H9 (cell line): ENCODE data around the gene PTDSS2. TPM values are rescaled to one million over a fixed set of nuclear protein-coding genes. Genes with fewer than 3 reads are reported as not detected.

Source experiments
- DNase-seq: peaks from one replicate; pipeline ENCODE4 v3.0.0-alpha.2; 2017
- H2AFZ ChIP-seq: one replicate; pipeline ENCODE4 v1.6.1; 2013; ENCODE audit warnings: mild to moderate bottlenecking, low read length, control low read depth, moderate library complexity
- H2AK5ac ChIP-seq: 2 replicates; pipeline ENCODE4 v1.6.1; 2013; ENCODE audit warnings: low read length, control low read depth, mixed read lengths; ENCODE audit not compliant: insufficient read length
- H2BK120ac ChIP-seq: one replicate; pipeline ENCODE4 v1.6.1; 2013; ENCODE audit warnings: low read depth, mild to moderate bottlenecking, low read length, control low read depth, inconsistent platforms; ENCODE audit not compliant: poor library complexity, severe bottlenecking
- H2BK12ac ChIP-seq: 2 replicates; pipeline ENCODE4 v1.6.1; 2013; ENCODE audit warnings: low read length, control low read depth, mixed read lengths, low read depth; ENCODE audit not compliant: insufficient read length
- H2BK15ac ChIP-seq: 2 replicates; pipeline ENCODE4 v1.6.1; 2013; ENCODE audit warnings: low read depth, low read length, control low read depth
- H2BK20ac ChIP-seq: one replicate; pipeline ENCODE4 v1.6.1; 2013; ENCODE audit warnings: low read depth, mild to moderate bottlenecking, low read length, control low read depth, inconsistent platforms; ENCODE audit not compliant: poor library complexity, severe bottlenecking
- H2BK5ac ChIP-seq: 2 replicates; pipeline ENCODE4 v1.6.1; 2013; ENCODE audit warnings: low read length, control low read depth, mixed read lengths; ENCODE audit not compliant: insufficient read length
- H3K14ac ChIP-seq: 2 replicates; pipeline ENCODE4 v1.6.1; 2013; ENCODE audit warnings: low read length, control low read depth; ENCODE audit not compliant: insufficient read depth
- H3K18ac ChIP-seq: 2 replicates; pipeline ENCODE4 v1.6.1; 2013; ENCODE audit warnings: low read depth, mild to moderate bottlenecking, mixed read lengths, low read length, control low read depth; ENCODE audit not compliant: insufficient read length
- H3K23ac ChIP-seq: 2 replicates; pipeline ENCODE4 v1.6.1; 2013; ENCODE audit warnings: low read length, control low read depth, mixed read lengths, low read depth; ENCODE audit not compliant: insufficient read length
- H3K23me2 ChIP-seq: 2 replicates; pipeline ENCODE4 v1.6.1; 2013; ENCODE audit warnings: low read depth, mild to moderate bottlenecking, mixed read lengths, low read length, control low read depth; ENCODE audit not compliant: insufficient read length, poor library complexity, severe bottlenecking
- H3K27ac ChIP-seq: 2 replicates; pipeline ENCODE4 v1.5.1; 2013; ENCODE audit warnings: low read length, control low read depth, mixed read lengths, low read depth; ENCODE audit not compliant: insufficient read length
- H3K27me3 ChIP-seq: 2 replicates; pipeline ENCODE4 v1.6.1; 2013; ENCODE audit warnings: low read length, control low read depth, inconsistent platforms; ENCODE audit not compliant: insufficient read depth
- H3K4ac ChIP-seq: 2 replicates; pipeline ENCODE4 v1.6.1; 2013; ENCODE audit warnings: low read depth, mild to moderate bottlenecking, control low read depth, inconsistent platforms, low read length, moderate library complexity
- H3K4me1 ChIP-seq: 2 replicates; pipeline ENCODE4 v1.6.1; 2013; ENCODE audit warnings: low read length, control low read depth, inconsistent platforms; ENCODE audit not compliant: insufficient read depth
- H3K4me2 ChIP-seq: 2 replicates; pipeline ENCODE4 v1.6.1; 2013; ENCODE audit warnings: low read length, control low read depth, mixed read lengths; ENCODE audit not compliant: insufficient read length, insufficient read depth
- H3K56ac ChIP-seq: 2 replicates; pipeline ENCODE4 v1.6.1; 2013; ENCODE audit warnings: low read depth, mild to moderate bottlenecking, mixed read lengths, low read length, control low read depth; ENCODE audit not compliant: insufficient read length
- H3K79me1 ChIP-seq: 2 replicates; pipeline ENCODE4 v1.6.1; 2013; ENCODE audit warnings: low read depth, mild to moderate bottlenecking, moderate library complexity, low read length, control low read depth, inconsistent platforms; ENCODE audit not compliant: insufficient read depth, poor library complexity, severe bottlenecking
- H3K79me2 ChIP-seq: 2 replicates; pipeline ENCODE4 v1.6.1; 2013; ENCODE audit warnings: low read length, control low read depth, inconsistent platforms; ENCODE audit not compliant: insufficient read depth
- H3K9ac ChIP-seq: 2 replicates; pipeline ENCODE4 v1.6.1; 2013; ENCODE audit warnings: low read length, control low read depth, mixed read lengths; ENCODE audit not compliant: insufficient read length; ENCODE audit errors: extremely low read depth
- H3K9me3 ChIP-seq: one replicate; pipeline ENCODE4 v1.6.1; 2013; ENCODE audit warnings: low read depth, low read length, inconsistent platforms; ENCODE audit not compliant: control insufficient read depth
- H3T11ph ChIP-seq: one replicate; pipeline ENCODE4 v1.6.1; 2013; ENCODE audit warnings: mild to moderate bottlenecking, low read length, control low read depth, inconsistent platforms
- H4K20me1 ChIP-seq: one replicate; pipeline ENCODE4 v1.6.1; 2013; ENCODE audit not compliant: control insufficient read depth, insufficient read length, insufficient read depth
- H4K5ac ChIP-seq: 2 replicates; pipeline ENCODE4 v1.6.1; 2013; ENCODE audit warnings: low read depth, mild to moderate bottlenecking, mixed read lengths, low read length, control low read depth; ENCODE audit not compliant: insufficient read length
- H4K8ac ChIP-seq: replicated peaks from 2 replicates; pipeline ENCODE4 v1.6.1; 2013; ENCODE audit warnings: low read length, control low read depth, mixed read lengths, low read depth; ENCODE audit not compliant: insufficient read length
- H4K91ac ChIP-seq: 2 replicates; pipeline ENCODE4 v1.6.1; 2013; ENCODE audit warnings: low read depth, mild to moderate bottlenecking, moderate library complexity, mixed read lengths, low read length, control low read depth; ENCODE audit not compliant: insufficient read length
- H3K27ac Mint-ChIP-seq, 3 experiments: 2 replicates in 2 of 3; 3 replicates in 1 of 3; pipeline ENCODE4 v1.8.0; 2020 to 2021; ENCODE audit warnings: mixed read lengths in 3 of 3, mild to moderate bottlenecking in 1 of 3, moderate library complexity in 1 of 3
- H3K27me3 Mint-ChIP-seq: 2 replicates; pipeline ENCODE4 v1.8.0; 2021; ENCODE audit warnings: low read depth, mild to moderate bottlenecking, moderate library complexity, mixed read lengths
- H3K36me3 Mint-ChIP-seq, 3 experiments: 2 replicates in 2 of 3; 3 replicates in 1 of 3; pipeline ENCODE4 v1.8.0; 2020 to 2021; ENCODE audit warnings: low read depth in 3 of 3, mixed read lengths in 3 of 3; ENCODE audit not compliant: insufficient read depth in 1 of 3
- H3K4me1 Mint-ChIP-seq, 2 experiments: 2 replicates each; pipeline ENCODE4 v1.8.0; 2020; ENCODE audit warnings: mixed read lengths in 2 of 2
- H3K4me3 Mint-ChIP-seq, 2 experiments: 2 replicates in 1 of 2; 3 replicates in 1 of 2; pipeline ENCODE4 v1.8.0; 2020 to 2021; ENCODE audit warnings: mild to moderate bottlenecking in 2 of 2, mixed read lengths in 2 of 2, moderate library complexity in 1 of 2
- H3K9me3 Mint-ChIP-seq, 2 experiments: 2 replicates in 1 of 2; 3 replicates in 1 of 2; pipeline ENCODE4 v1.8.0; 2020; ENCODE audit warnings: mild to moderate bottlenecking in 2 of 2, mixed read lengths in 2 of 2, moderate library complexity in 1 of 2
- WGBS: extraction: QIAGEN DNeasy Blood & Tissue Kit; methylation state at CpG from one replicate; pipeline ENCODE4 v1.1.7; 2013; ENCODE audit warnings: missing lambda C conversion rate, low lambda C conversion rate, mixed read lengths; ENCODE audit not compliant: insufficient read length; ENCODE audit errors: extremely low coverage; 5-methylcytosine and 5-hydroxymethylcytosine counted together
- total RNA-seq: library from RNA; stranded (reverse); gene quantifications from 2 replicates; pipeline ENCODE4 v1.2.1, GENCODE V29; 2021
- TF ChIP-seq, protein P1 (sequence below): fragments of 200-600 bp; sonication (generic); conservative IDR thresholded peaks from 3 replicates; pipeline ENCODE4 v1.8.0; 2021; ENCODE audit warnings: antibody characterized with exemption, mild to moderate bottlenecking

Gene PTDSS2
- total RNA-seq, 1 experiment from 2014 or later: 55.3 TPM

DNA sequence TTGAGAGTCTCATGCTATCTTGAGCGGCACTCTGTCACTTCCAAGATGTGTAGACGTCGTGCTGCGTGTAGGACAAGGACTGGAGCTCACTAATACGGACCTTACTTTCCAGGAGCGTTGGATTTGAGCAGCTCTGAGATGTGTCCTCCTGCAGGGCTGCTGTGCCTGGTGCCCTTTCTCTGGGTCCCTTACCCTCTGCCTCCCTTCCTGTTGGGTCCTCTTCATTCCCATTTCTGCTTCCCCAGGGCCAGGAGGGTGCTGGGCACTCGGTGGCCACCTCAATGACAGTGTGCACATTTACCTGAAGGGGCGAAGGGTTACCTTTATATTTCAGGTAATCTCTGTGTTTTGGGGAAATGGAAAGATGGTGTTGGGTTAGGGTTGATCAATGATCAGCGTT, 4.0 kb downstream of the PTDSS2 start:
- H2AK5ac ChIP-seq: no peak overlapping the region
- H3K27me3 Mint-ChIP-seq: no peaks in the 10 kb centered on the region

More for the DNA sequence above, 4.0 kb downstream of the PTDSS2 start:
- TF ChIP-seq, protein P1, sequence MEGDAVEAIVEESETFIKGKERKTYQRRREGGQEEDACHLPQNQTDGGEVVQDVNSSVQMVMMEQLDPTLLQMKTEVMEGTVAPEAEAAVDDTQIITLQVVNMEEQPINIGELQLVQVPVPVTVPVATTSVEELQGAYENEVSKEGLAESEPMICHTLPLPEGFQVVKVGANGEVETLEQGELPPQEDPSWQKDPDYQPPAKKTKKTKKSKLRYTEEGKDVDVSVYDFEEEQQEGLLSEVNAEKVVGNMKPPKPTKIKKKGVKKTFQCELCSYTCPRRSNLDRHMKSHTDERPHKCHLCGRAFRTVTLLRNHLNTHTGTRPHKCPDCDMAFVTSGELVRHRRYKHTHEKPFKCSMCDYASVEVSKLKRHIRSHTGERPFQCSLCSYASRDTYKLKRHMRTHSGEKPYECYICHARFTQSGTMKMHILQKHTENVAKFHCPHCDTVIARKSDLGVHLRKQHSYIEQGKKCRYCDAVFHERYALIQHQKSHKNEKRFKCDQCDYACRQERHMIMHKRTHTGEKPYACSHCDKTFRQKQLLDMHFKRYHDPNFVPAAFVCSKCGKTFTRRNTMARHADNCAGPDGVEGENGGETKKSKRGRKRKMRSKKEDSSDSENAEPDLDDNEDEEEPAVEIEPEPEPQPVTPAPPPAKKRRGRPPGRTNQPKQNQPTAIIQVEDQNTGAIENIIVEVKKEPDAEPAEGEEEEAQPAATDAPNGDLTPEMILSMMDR: no peak
- H3K27ac ChIP-seq: no peak overlapping the region
- no peak overlapping the region for H3T11ph ChIP-seq
- no peak overlapping the region for H2BK15ac ChIP-seq
- H3K56ac ChIP-seq: no peak overlapping the region
- H3K23ac ChIP-seq: no peak overlapping the region
- H2AFZ ChIP-seq: no peak overlapping the region
- no peak overlapping the region for H3K4me2 ChIP-seq
- no peak overlapping the region for H3K18ac ChIP-seq
- no peak overlapping the region for H4K8ac ChIP-seq
- no peak overlapping the region for H2BK12ac ChIP-seq
- peaks cover 17% of the 10 kb centered on the region; the same call in 1 of the 2 replicates for H3K79me2 ChIP-seq
- no peak overlapping the region for H2BK120ac ChIP-seq
- H3K9ac ChIP-seq: no peak overlapping the region
- no peaks in the 10 kb centered on the region for H3K27me3 ChIP-seq
- no peak for DNase-seq
- H2BK20ac ChIP-seq: no peak overlapping the region
- Mint-ChIP-seq H3K4me3 (no peak overlapping the region), H3K27ac (0 out of 7 replicates have a peak overlapping the region, but pooled peaks of 2 of the 3 experiments have one; percentile 33 to 44), H3K36me3 (peaks cover 16 to 46% (median 40%) of the 10 kb centered on the region in 3 experiments; a peak in 6 of 7 replicates), H3K4me1 (peaks cover 43 to 44% of the 10 kb centered on the region in 2 experiments), H3K9me3 (peaks cover 0 to 2% of the 10 kb centered on the region in 2 experiments; a peak in 1 of 5 replicates)
- H4K5ac ChIP-seq: no peak overlapping the region
- H3K14ac ChIP-seq: no peak overlapping the region
- peaks cover 7% of the 10 kb centered on the region for H3K79me1 ChIP-seq
- H3K9me3 ChIP-seq: no peaks in the 10 kb centered on the region
- WGBS: no CpG with 5 or more reads among the region's 9 CpGs
- no peak overlapping the region for H2BK5ac ChIP-seq
- H4K20me1 ChIP-seq: no peaks in the 10 kb centered on the region
- no peak overlapping the region for H3K4ac ChIP-seq
- H3K23me2 ChIP-seq: peaks cover 7% of the 10 kb centered on the region
- H3K4me1 ChIP-seq: no peaks in the 10 kb centered on the region
- H4K91ac ChIP-seq: no peak overlapping the region
